Mesothelial cell of epicardium (in vitro differentiated cells): Measurements from ENCODE around the gene LOXL1. TPM values are rescaled to one million over a fixed set of nuclear protein-coding genes. Genes with fewer than 3 reads are reported as not detected.

Source experiments
- DNase-seq, 2 experiments: peaks; one replicate each; pipeline ENCODE4 v3.0.0; 2021; ENCODE audit warnings: low spot score in 2 of 2; ENCODE audit not compliant: unreplicated experiment in 2 of 2
- H3K27ac Mint-ChIP-seq: 2 replicates; pipeline ENCODE4 v1.8.0; 2021; ENCODE audit warnings: mixed read lengths
- H3K27me3 Mint-ChIP-seq: 2 replicates; pipeline ENCODE4 v1.8.0; 2021; ENCODE audit warnings: low read depth, mixed read lengths
- H3K36me3 Mint-ChIP-seq: 2 replicates; pipeline ENCODE4 v1.8.0; 2021; ENCODE audit warnings: mixed read lengths
- H3K4me1 Mint-ChIP-seq: 2 replicates; pipeline ENCODE4 v1.8.0; 2021; ENCODE audit warnings: mixed read lengths
- H3K4me3 Mint-ChIP-seq: 2 replicates; pipeline ENCODE4 v1.8.0; 2021; ENCODE audit warnings: mild to moderate bottlenecking, moderate library complexity, mixed read lengths
- H3K9me3 Mint-ChIP-seq: 2 replicates; pipeline ENCODE4 v1.8.0; 2021; ENCODE audit warnings: mixed read lengths
- CTCF ChIP-seq: fragments of 200-600 bp; sonication (generic); IDR thresholded peaks from one replicate; pipeline ENCODE4 v1.5.0; 2021; ENCODE audit warnings: antibody characterized with exemption; ENCODE audit not compliant: unreplicated experiment
- total RNA-seq: library from RNA; stranded (reverse); gene quantifications from 3 replicates; pipeline ENCODE4 v1.2.1, GENCODE V29; 2021

LOXL1 gene
- total RNA-seq, 1 donor from 2014 or later: 62.9 TPM

- no peak for DNase-seq
- no peaks in the 10 kb centered on the region for H3K27me3 Mint-ChIP-seq
- no peak overlapping the region for H3K27ac Mint-ChIP-seq
- peaks cover 18% of the 10 kb centered on the region for H3K4me1 Mint-ChIP-seq
- H3K9me3 Mint-ChIP-seq: no peaks in the 10 kb centered on the region
- no peak for TF ChIP-seq CTCF
- H3K4me3 Mint-ChIP-seq: no peak overlapping the region
- peaks cover 5% of the 10 kb centered on the region for H3K36me3 Mint-ChIP-seq
Measured at GRCh38 chr15:73987681-73988444, 61.6 kb downstream of the LOXL1 start.

- H3K4me3 Mint-ChIP-seq: no peak overlapping the region
- no peaks in the 10 kb centered on the region for H3K9me3 Mint-ChIP-seq
- no peak for DNase-seq
- TF ChIP-seq CTCF: no peak
- H3K36me3 Mint-ChIP-seq: peaks cover 5% of the 10 kb centered on the region
- no peaks in the 10 kb centered on the region for H3K27me3 Mint-ChIP-seq
- H3K27ac Mint-ChIP-seq: no peak overlapping the region
- H3K4me1 Mint-ChIP-seq: peaks cover 12% of the 10 kb centered on the region
Measured at GRCh38 chr15:73988445-73988969, 62.2 kb downstream of the LOXL1 start.

- Mint-ChIP-seq H3K9me3 (no peaks in the 10 kb centered on the region), H3K27me3 (no peaks in the 10 kb centered on the region), H3K4me3 (no peak overlapping the region), H3K4me1 (peaks cover 14% of the 10 kb centered on the region), H3K27ac (no peak overlapping the region), H3K36me3 (peaks cover 2% of the 10 kb centered on the region)
- no peak for DNase-seq
- no peak for TF ChIP-seq CTCF
Measured at GRCh38 chr15:73989001-73989798, 62.9 kb downstream of the LOXL1 start.

GRCh38 chr15:73990250-73991005 is 64.2 kb downstream of the LOXL1 start:
- no peaks in the 10 kb centered on the region for H3K27me3 Mint-ChIP-seq
- no peak for DNase-seq
- no peaks in the 10 kb centered on the region for H3K36me3 Mint-ChIP-seq
- TF ChIP-seq CTCF: no peak
- no peaks in the 10 kb centered on the region for H3K9me3 Mint-ChIP-seq
- H3K4me3 Mint-ChIP-seq: peak overlapping the region; percentile 89
- no peak overlapping the region for H3K27ac Mint-ChIP-seq
- H3K4me1 Mint-ChIP-seq: peaks cover 20% of the 10 kb centered on the region

GRCh38 chr15:73991260-73991659 is 65.0 kb downstream of the LOXL1 start:
- Mint-ChIP-seq H3K36me3 (no peaks in the 10 kb centered on the region), H3K27ac (peak overlapping the region; percentile 53), H3K27me3 (no peaks in the 10 kb centered on the region), H3K9me3 (no peaks in the 10 kb centered on the region), H3K4me1 (peaks cover 27% of the 10 kb centered on the region), H3K4me3 (peak overlapping the region; percentile 89)
- TF ChIP-seq CTCF: no peak
- no peak for DNase-seq
